SJCRH30 (cell line): ENCODE results near the gene ZFPM1. TPM values are rescaled to one million over a fixed set of nuclear protein-coding genes. Genes with fewer than 3 reads are reported as not detected.
"Not testable (repeated sequence)": the region's sequence is repeated elsewhere in the genome, so short reads cannot be mapped to it uniquely, and the experiment has no call there.

ENCODE experiments used
- DNase-seq, 2 experiments: peaks; one replicate each; pipeline ENCODE4 v3.0.0-alpha.2; 2015 to 2020
- H3K27ac ChIP-seq: fragments of 250-450 bp; sonication (Bioruptor Pico); 2 replicates; pipeline ENCODE4 v1.5.1; 2020; ENCODE audit warnings: mild to moderate bottlenecking, moderate library complexity
- H3K27me3 ChIP-seq: fragments of 250-450 bp; sonication (Bioruptor Pico); 2 replicates; pipeline ENCODE4 v1.5.1; 2020; ENCODE audit warnings: mild to moderate bottlenecking, moderate library complexity
- H3K36me3 ChIP-seq: fragments of 250-450 bp; sonication (Bioruptor Pico); 2 replicates; pipeline ENCODE4 v1.5.1; 2020; ENCODE audit warnings: mild to moderate bottlenecking, moderate library complexity
- H3K4me1 ChIP-seq: fragments of 250-450 bp; sonication (Bioruptor Pico); 2 replicates; pipeline ENCODE4 v1.5.1; 2020; ENCODE audit warnings: mild to moderate bottlenecking, moderate library complexity
- H3K4me3 ChIP-seq: fragments of 250-450 bp; sonication (Bioruptor Pico); 2 replicates; pipeline ENCODE4 v1.5.1; 2020; ENCODE audit warnings: mild to moderate bottlenecking, moderate library complexity
- H3K9me3 ChIP-seq: fragments of 250-450 bp; sonication (Bioruptor Pico); replicated peaks from 2 replicates; pipeline ENCODE4 v1.5.1; 2020; ENCODE audit warnings: mild to moderate bottlenecking, moderate library complexity
- total RNA-seq: library from RNA; depleted of rRNA; stranded (reverse); fragments of >200 nt; shearing (Covaris generic); gene quantifications from 2 replicates; pipeline ENCODE4 v1.2.3, GENCODE V29; 2014

ZFPM1 gene
- total RNA-seq, 1 experiment from 2014 or later = 0.85 TPM

DNA sequence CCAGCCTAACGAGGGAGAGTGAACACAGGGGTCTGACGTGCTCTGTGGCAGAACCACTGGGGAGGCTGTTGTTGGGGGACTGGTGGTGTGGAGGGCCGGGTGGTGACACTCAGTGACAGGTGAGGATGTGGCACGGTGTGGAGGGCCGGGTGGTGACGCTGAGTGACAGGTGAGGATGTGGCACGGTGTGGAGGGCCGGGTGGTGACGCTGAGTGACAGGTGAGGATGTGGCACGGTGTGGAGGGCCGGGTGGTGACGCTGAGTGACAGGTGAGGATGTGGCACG lies 17.3 kb downstream of the ZFPM1 start:
- H3K4me3 ChIP-seq, H3K27me3 ChIP-seq, H3K9me3 ChIP-seq, DNase-seq, H3K36me3 ChIP-seq, H3K27ac ChIP-seq: not testable (repeated sequence)
- peaks cover 16% of the 10 kb centered on the region for H3K4me1 ChIP-seq

DNA sequence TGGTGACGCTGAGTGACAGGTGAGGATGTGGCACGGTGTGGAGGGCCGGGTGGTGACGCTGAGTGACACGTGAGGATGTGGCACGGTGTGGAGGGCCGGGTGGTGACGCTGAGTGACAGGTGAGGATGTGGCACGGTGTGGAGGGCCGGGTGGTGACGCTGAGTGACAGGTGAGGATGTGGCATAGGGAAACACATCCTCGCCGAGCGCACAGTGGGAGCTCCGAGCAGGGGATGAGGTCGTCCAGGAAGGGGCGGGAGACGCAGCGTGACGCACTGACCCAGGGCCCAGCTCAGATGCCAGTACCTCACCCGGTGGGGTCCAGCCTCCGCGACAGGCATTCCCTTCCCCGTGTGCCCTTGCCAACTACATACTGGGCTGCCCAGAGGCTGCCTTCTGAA lies 17.6 kb downstream of the ZFPM1 start:
- H3K9me3 ChIP-seq, H3K36me3 ChIP-seq, H3K27ac ChIP-seq, DNase-seq, H3K27me3 ChIP-seq, H3K4me3 ChIP-seq: not testable (repeated sequence)
- H3K4me1 ChIP-seq = peaks cover 16% of the 10 kb centered on the region

DNA sequence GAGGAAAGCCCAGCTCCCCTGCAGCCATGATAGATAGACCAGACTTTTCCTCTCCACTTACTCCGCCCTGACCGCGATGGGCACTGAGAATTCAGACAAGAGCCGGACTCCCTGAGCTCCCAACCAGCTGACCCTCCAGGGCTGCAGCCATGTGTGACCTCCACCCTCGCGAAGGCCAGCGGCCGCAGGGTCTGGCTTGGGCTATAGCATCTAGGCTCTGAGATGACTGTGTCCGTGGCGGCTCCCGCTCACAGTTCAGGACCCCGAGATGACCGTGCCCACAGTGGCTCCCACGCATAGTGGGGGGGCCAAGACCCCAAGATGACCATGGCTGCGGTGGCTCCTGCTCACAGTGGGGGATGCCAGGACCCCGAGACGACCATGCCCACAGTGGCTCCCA lies 18.0 kb downstream of the ZFPM1 start:
- H3K4me1 ChIP-seq = peaks cover 16% of the 10 kb centered on the region
- no peaks in the 10 kb centered on the region for H3K9me3 ChIP-seq
- DNase-seq = no peak
- no peak overlapping the region for H3K4me3 ChIP-seq
- H3K27ac ChIP-seq = no peak overlapping the region
- no peaks in the 10 kb centered on the region for H3K27me3 ChIP-seq
- H3K36me3 ChIP-seq = no peaks in the 10 kb centered on the region

DNA sequence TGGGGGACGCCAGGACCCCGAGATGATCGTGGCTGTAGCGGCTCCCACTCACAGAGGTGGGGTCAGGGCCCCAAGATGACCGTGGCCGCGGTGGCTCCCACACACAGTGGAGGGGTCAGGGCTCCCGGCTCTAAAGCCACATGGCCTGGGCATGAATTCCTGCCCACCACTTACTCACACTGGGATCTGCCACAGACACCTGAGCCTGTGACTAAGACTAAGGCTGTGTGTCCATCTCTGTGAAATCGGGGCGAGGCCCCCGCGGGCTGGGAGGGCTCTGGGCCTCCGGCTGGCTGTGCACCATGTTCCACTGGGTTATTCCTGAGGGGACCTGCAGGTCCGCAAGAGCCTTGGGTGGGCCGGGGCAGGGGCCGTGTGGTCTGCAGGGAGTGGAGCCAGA lies 18.5 kb downstream of the ZFPM1 start:
- no peak for DNase-seq
- no peaks in the 10 kb centered on the region for H3K36me3 ChIP-seq
- H3K4me3 ChIP-seq = no peak overlapping the region
- H3K4me1 ChIP-seq = peaks cover 16% of the 10 kb centered on the region
- H3K27me3 ChIP-seq = no peaks in the 10 kb centered on the region
- H3K9me3 ChIP-seq = no peaks in the 10 kb centered on the region
- no peak overlapping the region for H3K27ac ChIP-seq

DNA sequence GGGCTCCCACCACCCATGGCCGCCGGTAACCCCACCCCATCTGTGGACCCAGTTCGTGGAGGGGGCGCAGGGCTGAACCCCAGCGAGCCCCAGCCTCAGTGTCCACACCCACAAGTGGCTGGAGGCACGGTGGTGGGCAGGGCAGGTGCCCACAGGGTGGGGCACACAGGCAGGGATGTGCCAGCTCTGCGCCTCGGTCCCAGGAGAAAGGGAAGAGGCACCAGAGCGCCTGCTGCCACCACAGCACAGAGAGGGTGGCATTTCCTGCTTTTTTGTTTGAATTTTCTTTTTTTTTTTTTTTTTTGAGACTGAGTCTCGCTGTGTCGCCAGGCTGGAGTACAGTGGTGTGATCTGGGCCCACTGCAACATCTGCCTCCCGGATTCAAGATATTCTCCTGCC lies 19.0 kb downstream of the ZFPM1 start:
- DNase-seq = no peak
- Histone ChIP-seq H3K36me3 (no peaks in the 10 kb centered on the region), H3K27ac (no peak overlapping the region), H3K27me3 (no peaks in the 10 kb centered on the region), H3K9me3 (no peaks in the 10 kb centered on the region), H3K4me3 (no peak overlapping the region), H3K4me1 (peaks cover 16% of the 10 kb centered on the region)

DNA sequence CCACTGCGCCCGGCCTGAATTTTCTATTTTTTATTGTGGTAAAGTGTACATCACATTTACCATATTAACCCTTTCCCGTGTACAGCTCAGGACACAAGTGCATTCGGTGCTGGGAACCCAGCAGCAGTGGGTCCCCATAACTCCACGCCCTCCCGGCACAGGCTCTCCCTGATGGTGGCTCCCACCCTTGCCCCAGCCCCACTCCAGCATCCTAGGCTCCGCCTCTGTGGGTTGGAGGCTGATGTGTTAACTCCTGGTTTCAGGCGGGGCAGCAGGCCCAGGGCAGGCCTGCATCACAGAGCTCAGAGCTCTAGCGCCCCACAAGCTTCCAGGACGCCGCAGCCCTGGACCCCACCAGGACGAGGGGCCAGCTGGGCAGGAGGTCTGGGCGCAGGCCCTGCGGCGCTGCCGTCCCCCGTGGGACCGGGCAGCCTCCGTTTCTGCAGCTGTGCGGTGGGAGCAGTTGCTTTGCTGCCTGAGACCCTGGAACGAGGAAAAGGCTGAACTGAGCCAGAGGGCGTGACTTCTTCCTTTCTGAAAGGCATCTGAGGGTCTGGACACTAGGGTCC lies 19.6 kb downstream of the ZFPM1 start:
- H3K4me3 ChIP-seq = no peak overlapping the region
- peaks cover 10% of the 10 kb centered on the region; the same call in 1 of the 2 replicates for H3K4me1 ChIP-seq
- H3K27ac ChIP-seq = no peak overlapping the region
- H3K36me3 ChIP-seq = no peaks in the 10 kb centered on the region
- no peaks in the 10 kb centered on the region for H3K27me3 ChIP-seq
- peak; percentile 33 to 46 for DNase-seq
- H3K9me3 ChIP-seq = no peaks in the 10 kb centered on the region

DNA sequence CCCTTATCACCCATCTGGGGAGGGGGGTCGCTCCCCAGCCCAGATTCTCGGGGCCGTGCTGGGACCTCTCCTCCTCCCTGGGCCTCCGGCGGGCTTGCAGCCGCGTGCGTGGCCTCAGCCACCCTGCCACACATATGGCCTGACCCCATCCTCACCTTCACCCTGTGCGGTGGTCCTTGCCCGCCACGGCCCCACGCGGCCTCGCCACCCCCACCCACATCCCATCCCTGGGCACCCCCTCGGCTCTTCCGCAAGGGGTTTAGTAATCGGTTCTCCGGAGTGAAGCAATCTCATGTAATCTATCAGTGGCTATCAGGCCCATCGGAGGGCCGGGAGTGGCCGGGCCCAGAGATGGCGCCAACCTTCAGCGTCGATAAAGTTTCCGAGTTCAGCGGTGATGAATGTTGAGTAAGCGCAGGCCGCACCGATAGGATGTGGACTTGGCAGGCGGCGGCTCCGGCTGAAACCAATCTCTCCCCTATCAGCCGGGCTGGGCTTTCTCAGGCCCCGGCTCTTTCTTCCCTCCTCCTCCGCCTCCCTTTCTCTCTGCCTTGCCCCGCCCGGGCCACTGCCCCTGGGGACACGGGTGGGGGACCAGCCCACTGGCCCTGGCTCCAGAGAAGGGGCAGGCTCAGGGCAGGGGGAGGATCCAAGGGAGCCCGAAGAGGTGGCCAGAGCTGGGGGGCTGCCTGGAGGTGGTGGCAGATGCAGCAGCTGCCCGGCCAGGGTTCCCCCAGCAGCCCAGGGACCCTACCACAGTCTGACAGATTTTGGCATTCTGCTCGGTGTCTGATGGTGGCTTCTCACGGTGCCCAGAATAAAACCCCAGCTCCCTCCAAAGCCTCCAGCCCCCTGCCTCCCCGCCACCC lies 20.8 kb downstream of the ZFPM1 start:
- H3K27ac ChIP-seq = no peak overlapping the region
- peaks cover 15% of the 10 kb centered on the region; the same call in 1 of the 2 replicates for H3K4me1 ChIP-seq
- peaks cover 6% of the 10 kb centered on the region for H3K27me3 ChIP-seq
- H3K36me3 ChIP-seq = no peaks in the 10 kb centered on the region
- no peak for DNase-seq
- no peaks in the 10 kb centered on the region for H3K9me3 ChIP-seq
- no peak overlapping the region for H3K4me3 ChIP-seq

DNA sequence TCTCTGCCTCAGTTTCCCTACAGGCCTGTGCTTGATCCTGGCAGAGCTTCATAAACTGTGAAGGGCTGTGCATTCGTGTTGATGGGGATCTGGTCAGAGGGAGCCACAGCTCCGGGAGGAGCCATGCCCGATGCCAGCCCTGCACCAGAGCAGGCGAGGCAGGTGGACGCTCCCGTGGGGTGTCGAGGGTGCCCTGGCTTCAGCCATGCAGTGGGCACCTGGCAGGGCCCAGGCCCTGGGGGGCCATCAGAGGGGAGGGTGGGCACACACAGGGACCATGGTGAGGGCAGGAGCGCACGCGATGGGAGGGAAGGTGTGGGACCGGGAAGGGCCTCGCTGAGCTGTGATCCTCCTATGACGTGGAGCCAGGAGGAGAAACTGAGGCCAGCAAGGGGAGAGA lies 22.0 kb downstream of the ZFPM1 start:
- Histone ChIP-seq H3K9me3 (no peaks in the 10 kb centered on the region), H3K27ac (no peak overlapping the region), H3K27me3 (peaks cover 9% of the 10 kb centered on the region), H3K36me3 (no peaks in the 10 kb centered on the region), H3K4me3 (no peak overlapping the region), H3K4me1 (peaks cover 15% of the 10 kb centered on the region; the same call in 1 of the 2 replicates)
- no peak for DNase-seq

DNA sequence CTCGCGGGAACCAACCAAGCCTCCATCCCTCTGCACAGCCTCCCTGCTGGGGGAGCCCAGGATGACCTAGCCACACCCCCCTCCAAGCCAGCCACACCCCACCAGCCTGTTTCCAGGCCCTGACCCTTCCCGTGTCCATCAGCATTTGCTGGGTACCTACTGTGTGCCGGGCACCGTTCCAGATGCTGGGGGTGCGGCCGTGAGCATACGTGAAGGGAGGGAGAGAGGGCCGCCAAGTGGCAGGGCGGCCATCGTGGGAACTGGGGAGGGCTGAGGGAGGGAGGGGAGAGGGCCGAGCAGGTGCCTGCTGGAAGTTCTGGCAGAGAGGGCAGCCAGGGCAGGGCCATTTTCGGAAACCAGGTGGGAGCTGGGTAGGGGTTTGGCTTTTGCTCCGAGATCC lies 23.1 kb downstream of the ZFPM1 start:
- no peaks in the 10 kb centered on the region for H3K9me3 ChIP-seq
- no peaks in the 10 kb centered on the region for H3K36me3 ChIP-seq
- H3K4me3 ChIP-seq = no peak overlapping the region
- peaks cover 9% of the 10 kb centered on the region for H3K27me3 ChIP-seq
- DNase-seq = no peak
- peaks cover 15% of the 10 kb centered on the region; the same call in 1 of the 2 replicates for H3K4me1 ChIP-seq
- no peak overlapping the region for H3K27ac ChIP-seq

DNA sequence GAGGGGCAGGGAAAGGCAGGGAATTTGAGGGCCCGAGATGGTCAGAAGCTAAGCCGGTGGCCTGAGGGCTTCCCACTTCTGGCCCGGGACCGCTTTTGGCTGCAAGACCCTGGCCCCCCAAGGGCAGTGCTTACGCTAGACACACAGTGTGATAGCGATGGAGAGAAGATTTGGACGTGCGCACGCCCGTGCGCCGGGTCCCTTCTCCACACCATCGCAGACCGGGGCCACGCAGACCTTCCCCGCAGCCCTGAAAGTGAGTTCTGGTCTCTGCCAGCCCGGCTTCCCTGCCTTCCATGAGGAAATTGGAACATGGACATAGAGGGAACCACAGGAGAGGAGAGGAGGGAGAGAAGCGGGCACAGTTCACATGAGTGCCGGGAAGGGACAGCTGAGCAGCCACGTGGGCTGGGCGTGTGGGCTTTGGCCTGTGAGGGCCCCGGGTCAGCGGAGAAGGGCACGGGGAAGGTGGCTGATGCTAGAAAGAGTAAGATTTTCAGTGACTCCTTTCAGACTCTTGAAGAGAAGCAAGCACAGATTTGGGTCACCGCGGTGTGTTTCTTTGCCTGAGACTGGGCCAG lies 23.8 kb downstream of the ZFPM1 start:
- Histone ChIP-seq H3K27me3 (peaks cover 9% of the 10 kb centered on the region), H3K9me3 (no peaks in the 10 kb centered on the region), H3K36me3 (no peaks in the 10 kb centered on the region), H3K4me1 (peaks cover 15% of the 10 kb centered on the region; the same call in 1 of the 2 replicates), H3K27ac (no peak overlapping the region), H3K4me3 (no peak overlapping the region)
- DNase-seq = no peak

DNA sequence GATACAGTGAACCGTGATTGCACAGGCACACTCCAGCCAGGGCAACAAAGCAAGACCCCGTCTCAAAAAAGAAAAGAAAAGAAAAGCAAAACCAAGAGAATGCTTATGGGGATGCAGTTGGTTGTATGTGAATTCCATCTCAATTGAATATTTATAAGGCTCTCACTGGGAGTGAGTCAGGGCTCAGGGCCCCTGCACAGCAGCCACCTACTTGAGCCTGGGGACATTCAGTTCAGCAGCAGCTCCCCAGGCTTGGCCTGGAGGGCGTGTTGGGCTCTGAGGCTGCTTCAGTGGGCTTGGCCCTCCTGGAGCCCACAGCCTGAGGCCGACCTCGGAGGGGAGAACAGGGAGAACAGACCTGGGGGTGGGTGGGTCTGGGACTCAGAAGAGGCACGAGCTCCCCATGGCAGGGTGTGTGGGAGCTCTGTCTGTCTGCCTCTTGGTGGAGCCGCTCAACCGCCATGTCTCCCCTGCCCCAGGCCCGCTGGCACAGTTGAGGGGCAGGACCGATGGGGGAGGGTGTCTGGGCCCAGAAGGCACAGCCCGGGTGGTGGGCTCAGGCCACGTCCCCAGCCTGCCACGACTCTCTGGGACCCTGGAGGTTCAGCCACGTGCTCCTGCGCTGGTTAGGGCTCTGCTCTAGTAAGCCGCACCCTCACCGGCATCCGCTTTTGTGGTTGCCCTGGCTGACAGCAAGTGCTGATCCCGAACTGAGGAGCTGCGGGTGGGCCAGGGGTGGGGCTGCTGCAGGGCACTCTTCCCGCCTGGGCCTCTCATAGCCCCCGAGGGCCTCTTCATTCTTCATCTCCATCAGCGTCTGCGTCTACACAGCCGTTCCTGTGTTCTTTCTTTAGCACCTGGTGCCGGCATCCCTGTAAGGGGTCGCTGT lies 24.8 kb downstream of the ZFPM1 start:
- peaks cover 12% of the 10 kb centered on the region; the same call in 1 of the 2 replicates for H3K4me1 ChIP-seq
- H3K27ac ChIP-seq = no peak overlapping the region
- H3K27me3 ChIP-seq = peaks cover 9% of the 10 kb centered on the region
- no peak overlapping the region for H3K4me3 ChIP-seq
- no peaks in the 10 kb centered on the region for H3K9me3 ChIP-seq
- peak; percentile 58 to 60 for DNase-seq
- H3K36me3 ChIP-seq = no peaks in the 10 kb centered on the region

DNA sequence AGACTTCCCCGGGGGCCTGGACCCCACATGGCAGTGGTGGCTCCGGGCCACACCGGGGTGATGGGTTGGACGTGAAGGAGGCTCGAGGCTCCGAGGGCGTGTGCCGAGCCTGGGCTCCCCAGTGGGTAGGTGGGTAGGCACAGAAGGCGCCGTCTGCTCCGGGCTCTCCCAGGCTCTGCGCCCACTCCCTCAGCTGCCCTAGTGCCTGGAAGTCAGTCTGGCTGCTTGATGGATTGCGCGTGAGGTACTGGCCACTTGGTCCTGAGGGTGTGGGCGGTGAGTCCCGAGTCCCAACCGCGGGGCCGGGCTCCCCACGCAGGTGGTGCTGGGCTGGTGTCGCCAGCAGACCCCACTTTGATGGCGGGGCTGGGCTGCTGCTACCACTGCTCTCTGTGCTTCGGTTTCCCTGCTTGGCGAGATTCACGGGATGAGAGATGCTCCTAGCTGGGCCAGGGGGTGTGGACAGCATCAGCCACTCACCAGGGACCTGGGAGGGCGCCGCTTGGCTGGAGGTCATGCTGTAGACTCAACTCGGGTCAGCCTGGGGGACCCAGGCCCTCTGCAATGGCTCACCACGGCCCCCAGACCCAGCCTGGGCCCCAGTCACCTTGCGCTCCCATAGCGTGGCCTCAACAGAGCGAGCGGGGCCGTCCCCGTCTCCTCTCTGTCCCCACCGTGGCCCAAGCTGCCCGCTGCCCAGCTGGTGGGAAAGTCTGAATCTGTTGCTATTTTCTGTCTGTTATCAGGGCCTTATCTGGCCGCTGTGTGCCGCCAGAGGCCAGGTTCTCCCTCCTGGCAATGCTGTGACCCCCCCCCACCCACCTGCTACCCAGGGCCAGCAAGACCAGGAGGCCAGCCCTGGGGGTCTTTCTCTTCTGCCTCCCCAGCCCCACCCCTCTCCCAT lies 26.1 kb downstream of the ZFPM1 start:
- no peak for DNase-seq
- Histone ChIP-seq H3K4me3 (no peak overlapping the region), H3K9me3 (no peaks in the 10 kb centered on the region), H3K27ac (no peak overlapping the region), H3K4me1 (peaks cover 8% of the 10 kb centered on the region; the same call in 1 of the 2 replicates), H3K36me3 (no peaks in the 10 kb centered on the region), H3K27me3 (peaks cover 9% of the 10 kb centered on the region)

DNA sequence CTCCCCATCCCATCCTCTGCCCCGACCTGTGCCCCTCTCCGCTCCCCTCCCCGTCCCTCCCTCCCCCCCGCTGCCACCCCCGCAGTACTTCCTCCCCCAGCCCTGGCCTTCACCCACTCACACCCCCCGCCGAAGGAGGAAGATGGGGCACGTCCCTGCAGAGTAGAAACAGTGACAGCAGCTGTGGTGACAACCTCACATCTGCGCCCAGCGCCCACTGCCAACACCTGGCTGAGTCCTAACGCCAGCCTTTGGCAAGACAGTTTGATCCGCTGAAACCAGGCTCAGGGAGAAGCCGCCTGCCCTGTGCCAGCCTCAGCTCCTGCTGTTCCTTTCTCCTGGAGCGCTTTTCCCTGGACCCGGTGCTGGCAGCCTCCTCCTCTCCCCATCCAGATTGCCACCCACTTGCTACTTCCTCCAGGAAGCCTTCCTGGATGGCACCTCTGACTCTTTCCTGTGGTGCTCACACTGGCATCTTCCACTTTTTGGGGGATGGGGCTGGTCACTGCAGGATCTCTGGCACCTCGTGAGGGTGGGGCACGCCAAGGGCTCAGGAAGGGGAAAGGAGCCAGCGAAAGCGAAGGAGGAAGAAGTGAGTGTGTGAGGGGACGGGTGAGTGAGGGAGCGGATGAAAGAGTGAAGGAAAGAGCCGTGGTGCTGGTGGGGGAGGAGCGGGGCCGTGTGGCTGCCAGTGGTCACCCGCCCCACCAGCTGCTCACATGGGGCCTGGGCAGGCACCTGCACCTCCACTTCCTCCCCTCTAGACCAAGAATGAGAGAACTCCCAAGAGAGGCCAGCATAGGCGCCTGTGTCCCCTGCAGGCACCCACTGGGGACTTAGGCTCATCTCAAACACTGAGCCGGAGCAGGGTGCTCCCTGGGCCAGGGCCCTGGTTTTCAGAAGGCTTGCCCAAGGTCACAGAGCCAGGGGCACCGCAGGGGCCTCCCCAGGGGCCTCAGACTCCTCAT lies 27.0 kb downstream of the ZFPM1 start:
- no peak overlapping the region for H3K27ac ChIP-seq
- no peak for DNase-seq
- no peaks in the 10 kb centered on the region for H3K9me3 ChIP-seq
- H3K4me1 ChIP-seq = peaks cover 8% of the 10 kb centered on the region; the same call in 1 of the 2 replicates
- no peak overlapping the region for H3K4me3 ChIP-seq
- peaks cover 9% of the 10 kb centered on the region for H3K27me3 ChIP-seq
- H3K36me3 ChIP-seq = no peaks in the 10 kb centered on the region
